Measurements from ENCODE around the gene DDX39A.

- TF ChIP-seq CTCF (CRISPR knock-in tag; IDR thresholded peaks at IDR 0.05) (no peak), MAZ (IDR thresholded peaks at IDR 0.05; ENCODE audit: borderline replicate concordance, low read depth, low read length) (no peak), MAZ (CRISPR knock-in tag; IDR thresholded peaks at IDR 0.05; ENCODE audit: low read depth) (no peak), SP2 (CRISPR knock-in tag; IDR thresholded peaks at IDR 0.05) (no peak), SRSF1 (optimal IDR thresholded peaks at IDR 0.05; ENCODE audit: low read depth, low read length) (no peak), ZNF121 (CRISPR knock-in tag; IDR thresholded peaks at IDR 0.05) (no peak), REXO4 (CRISPR knock-in tag; IDR thresholded peaks at IDR 0.05; ENCODE audit: borderline replicate concordance) (no peak), ZNF720 (CRISPR knock-in tag; IDR thresholded peaks at IDR 0.05) (no peak), NFIB (CRISPR knock-in tag; IDR thresholded peaks at IDR 0.05; ENCODE audit: borderline replicate concordance) (no peak), RXRA (CRISPR knock-in tag; IDR thresholded peaks at IDR 0.05) (no peak), SMARCE1 (IDR thresholded peaks at IDR 0.05; ENCODE audit: borderline replicate concordance) (no peak), ZNF431 (CRISPR knock-in tag; IDR thresholded peaks at IDR 0.05; ENCODE audit: borderline replicate concordance, low read depth) (no peak), ZNF143 (CRISPR knock-in tag; IDR thresholded peaks at IDR 0.05) (no peak)
- TF ChIP-seq, protein P1, sequence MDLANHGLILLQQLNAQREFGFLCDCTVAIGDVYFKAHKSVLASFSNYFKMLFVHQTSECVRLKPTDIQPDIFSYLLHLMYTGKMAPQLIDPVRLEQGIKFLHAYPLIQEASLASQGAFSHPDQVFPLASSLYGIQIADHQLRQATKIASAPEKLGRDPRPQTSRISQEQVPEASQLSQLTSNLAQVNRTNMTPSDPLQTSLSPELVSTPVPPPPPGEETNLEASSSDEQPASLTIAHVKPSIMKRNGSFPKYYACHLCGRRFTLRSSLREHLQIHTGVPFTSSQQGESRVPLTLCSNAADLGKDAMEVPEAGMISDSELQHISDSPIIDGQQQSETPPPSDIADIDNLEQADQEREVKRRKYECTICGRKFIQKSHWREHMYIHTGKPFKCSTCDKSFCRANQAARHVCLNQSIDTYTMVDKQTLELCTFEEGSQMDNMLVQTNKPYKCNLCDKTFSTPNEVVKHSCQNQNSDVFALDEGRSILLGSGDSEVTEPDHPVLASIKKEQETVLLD (CRISPR knock-in tag; IDR thresholded peaks at IDR 0.05; ENCODE audit: low read depth) = no peak
Measured at GRCh38 chr19:14400951-14401431, 18.1 kb downstream of the DDX39A start.
